Osteoblast (primary cell): ENCODE data around the gene AFF3. TPM values are rescaled to one million over a fixed set of nuclear protein-coding genes. Genes with fewer than 3 reads are reported as not detected.

Experiments
- DNase-seq: peaks from one replicate; pipeline ENCODE4 v3.0.0; 2011; ENCODE audit warnings: low spot score, mixed read lengths; ENCODE audit not compliant: insufficient read length; ENCODE audit errors: missing footprints
- H2AFZ ChIP-seq: 2 replicates; pipeline ENCODE4 v1.6.0; 2011; ENCODE audit warnings: mild to moderate bottlenecking, low read length
- H3K27ac ChIP-seq: 2 replicates; pipeline ENCODE4 v1.5.1; 2011; ENCODE audit warnings: mild to moderate bottlenecking, low read depth, low read length, moderate library complexity
- H3K27me3 ChIP-seq: 2 replicates; pipeline ENCODE4 v1.6.0; 2012; ENCODE audit warnings: mild to moderate bottlenecking, control low read depth, inconsistent platforms, low read length, moderate library complexity; ENCODE audit not compliant: insufficient read depth
- H3K36me3 ChIP-seq: 2 replicates; pipeline ENCODE4 v1.5.1; 2011; ENCODE audit warnings: mild to moderate bottlenecking, low read length, control low read depth, moderate library complexity; ENCODE audit not compliant: insufficient read depth
- H3K4me1 ChIP-seq: 2 replicates; pipeline ENCODE4 v1.5.1; 2011; ENCODE audit warnings: mild to moderate bottlenecking, low read length, control low read depth, moderate library complexity; ENCODE audit not compliant: insufficient read depth
- H3K4me2 ChIP-seq: 2 replicates; pipeline ENCODE4 v1.6.0; 2011; ENCODE audit warnings: mild to moderate bottlenecking, low read length; ENCODE audit not compliant: insufficient read depth
- H3K4me3 ChIP-seq: fragments of 200-600 bp; sonication (generic); 3 replicates; pipeline ENCODE4 v1.5.1; 2012; ENCODE audit warnings: mild to moderate bottlenecking, low read length, inconsistent platforms; ENCODE audit not compliant: insufficient read depth
- H3K79me2 ChIP-seq: 2 replicates; pipeline ENCODE4 v1.6.0; 2012; ENCODE audit warnings: mild to moderate bottlenecking, low read length, control low read depth, inconsistent platforms; ENCODE audit not compliant: insufficient read depth
- H3K9me3 ChIP-seq: 2 replicates; pipeline ENCODE4 v1.5.1; 2011; ENCODE audit warnings: low read depth, low read length, control low read depth
- H4K20me1 ChIP-seq: 2 replicates; pipeline ENCODE4 v1.6.0; 2012; ENCODE audit warnings: mild to moderate bottlenecking, low read length, control low read depth; ENCODE audit not compliant: insufficient read depth
- CTCF ChIP-seq: IDR thresholded peaks from 2 replicates; pipeline ENCODE4 v1.5.1; 2011; ENCODE audit warnings: mild to moderate bottlenecking, low read depth, low read length, moderate library complexity; ENCODE audit errors: extremely low read depth
- total RNA-seq: library from RNA; depleted of rRNA; stranded (reverse); fragments of >200 nt; gene quantifications from 2 replicates; pipeline ENCODE4 v1.2.3, GENCODE V29; 2012

AFF3 gene
- total RNA-seq, 1 donor: 4.3 TPM

GRCh38 chr2:99824758-99825157 lies 317.6 kb downstream of the AFF3 start:
- no peak for DNase-seq

GRCh38 chr2:99822474-99823207 lies 319.7 kb downstream of the AFF3 start:
- H3K27me3 ChIP-seq: no peaks in the 10 kb centered on the region
- no peaks in the 10 kb centered on the region for H3K79me2 ChIP-seq
- no peaks in the 10 kb centered on the region for H3K36me3 ChIP-seq
- peaks cover 6% of the 10 kb centered on the region for H3K4me1 ChIP-seq
- H3K27ac ChIP-seq: no peak overlapping the region
- no peak overlapping the region for H2AFZ ChIP-seq
- no peaks in the 10 kb centered on the region for H4K20me1 ChIP-seq
- H3K9me3 ChIP-seq: no peaks in the 10 kb centered on the region
- DNase-seq: no peak
- no peak overlapping the region for H3K4me3 ChIP-seq
- H3K4me2 ChIP-seq: no peak overlapping the region
- no peak for TF ChIP-seq CTCF

More at GRCh38 chr2:99824758-99825157, 317.6 kb downstream of the AFF3 start:
- Histone ChIP-seq H3K9me3 (no peaks in the 10 kb centered on the region), H3K4me3 (no peak overlapping the region), H3K4me1 (peaks cover 6% of the 10 kb centered on the region), H4K20me1 (no peaks in the 10 kb centered on the region), H3K36me3 (no peaks in the 10 kb centered on the region), H3K27me3 (no peaks in the 10 kb centered on the region), H3K79me2 (no peaks in the 10 kb centered on the region), H3K4me2 (no peak overlapping the region), H2AFZ (no peak overlapping the region), H3K27ac (no peak overlapping the region)
- TF ChIP-seq CTCF: no peak

GRCh38 chr2:99821984-99822383 lies 320.4 kb downstream of the AFF3 start:
- H3K36me3 ChIP-seq: no peaks in the 10 kb centered on the region
- no peaks in the 10 kb centered on the region for H3K27me3 ChIP-seq
- H4K20me1 ChIP-seq: no peaks in the 10 kb centered on the region
- DNase-seq: no peak
- H3K4me3 ChIP-seq: no peak overlapping the region
- peak overlapping the region; percentile 19 for H3K27ac ChIP-seq
- H3K79me2 ChIP-seq: no peaks in the 10 kb centered on the region
- peaks cover 6% of the 10 kb centered on the region for H3K4me1 ChIP-seq
- TF ChIP-seq CTCF: no peak
- no peak overlapping the region for H3K4me2 ChIP-seq
- peak overlapping the region; percentile 8 for H2AFZ ChIP-seq
- no peaks in the 10 kb centered on the region for H3K9me3 ChIP-seq

GRCh38 chr2:99821572-99821971 lies 320.8 kb downstream of the AFF3 start:
- Histone ChIP-seq H3K27ac (peak overlapping the region; percentile 19), H3K4me3 (no peak overlapping the region), H3K79me2 (no peaks in the 10 kb centered on the region), H3K4me1 (peaks cover 6% of the 10 kb centered on the region), H3K36me3 (no peaks in the 10 kb centered on the region), H4K20me1 (no peaks in the 10 kb centered on the region), H3K27me3 (no peaks in the 10 kb centered on the region), H2AFZ (peak overlapping the region; percentile 8), H3K9me3 (no peaks in the 10 kb centered on the region), H3K4me2 (no peak overlapping the region)
- peak; percentile 18 for DNase-seq
- TF ChIP-seq CTCF: no peak
